ENCODE measurements around the gene NUMBL. TPM values are rescaled to one million over a fixed set of nuclear protein-coding genes. Genes with fewer than 3 reads are reported as not detected.

The NUMBL gene
- total and polyA plus RNA-seq, 4 donors, result 13.2 to 41.2 (median 17.1) TPM

DNA sequence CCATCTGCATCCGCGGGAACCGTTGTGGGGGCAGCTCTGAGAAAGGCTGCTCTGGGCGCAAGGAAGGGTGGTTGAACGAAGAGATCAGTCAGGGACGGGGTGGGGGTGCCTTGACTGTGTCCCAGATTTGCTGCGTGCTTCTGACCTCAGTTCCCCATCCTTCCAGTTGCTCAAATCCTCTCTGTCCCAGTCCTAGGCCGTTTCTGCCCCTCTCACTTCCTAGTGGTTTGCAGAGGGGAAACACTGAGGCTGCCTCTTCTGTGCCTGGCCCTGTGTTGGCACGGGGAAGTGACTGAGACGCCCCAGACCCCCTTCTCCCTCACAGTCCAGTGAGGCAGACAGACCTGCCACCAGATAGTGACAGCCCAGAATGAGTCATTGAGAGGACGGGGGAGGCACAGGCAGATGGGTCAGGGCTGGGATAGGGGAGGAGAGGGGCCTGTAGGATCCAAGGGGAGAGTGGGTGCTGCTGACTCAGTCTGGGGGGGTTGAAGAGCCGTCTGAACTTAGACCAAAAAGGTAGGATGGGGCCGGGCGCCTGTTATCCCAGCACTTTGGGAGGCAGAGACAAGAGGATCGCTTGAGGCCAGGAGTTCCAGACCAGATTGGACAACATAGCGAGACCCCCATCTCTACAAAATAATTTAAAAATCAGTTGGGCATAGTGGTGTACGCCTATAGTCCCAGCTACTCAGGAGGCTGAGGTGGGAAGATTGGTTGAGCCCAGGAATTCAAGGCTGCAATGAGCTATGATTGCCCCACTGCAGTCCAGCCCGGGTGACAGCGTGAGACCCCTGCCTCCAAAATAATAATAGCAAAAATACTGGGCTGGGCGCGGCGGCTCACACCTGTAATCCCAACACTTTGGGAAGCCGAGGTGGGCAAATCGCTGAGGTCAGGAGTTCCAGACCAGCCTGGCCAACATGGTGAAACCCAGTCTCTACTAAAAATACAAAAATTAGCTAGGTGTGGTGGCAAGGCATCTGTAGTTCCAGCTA is 26.5 kb downstream of the NUMBL start:
- DNase-seq (no peak), ATAC-seq (ENCODE audit: insufficient read depth, low FRiP score) (no peak)
- 52 to 53% methylated on average over 23 to 24 of the region's 24 CpGs for WGBS, 2 donors
- TF ChIP-seq, protein P1, sequence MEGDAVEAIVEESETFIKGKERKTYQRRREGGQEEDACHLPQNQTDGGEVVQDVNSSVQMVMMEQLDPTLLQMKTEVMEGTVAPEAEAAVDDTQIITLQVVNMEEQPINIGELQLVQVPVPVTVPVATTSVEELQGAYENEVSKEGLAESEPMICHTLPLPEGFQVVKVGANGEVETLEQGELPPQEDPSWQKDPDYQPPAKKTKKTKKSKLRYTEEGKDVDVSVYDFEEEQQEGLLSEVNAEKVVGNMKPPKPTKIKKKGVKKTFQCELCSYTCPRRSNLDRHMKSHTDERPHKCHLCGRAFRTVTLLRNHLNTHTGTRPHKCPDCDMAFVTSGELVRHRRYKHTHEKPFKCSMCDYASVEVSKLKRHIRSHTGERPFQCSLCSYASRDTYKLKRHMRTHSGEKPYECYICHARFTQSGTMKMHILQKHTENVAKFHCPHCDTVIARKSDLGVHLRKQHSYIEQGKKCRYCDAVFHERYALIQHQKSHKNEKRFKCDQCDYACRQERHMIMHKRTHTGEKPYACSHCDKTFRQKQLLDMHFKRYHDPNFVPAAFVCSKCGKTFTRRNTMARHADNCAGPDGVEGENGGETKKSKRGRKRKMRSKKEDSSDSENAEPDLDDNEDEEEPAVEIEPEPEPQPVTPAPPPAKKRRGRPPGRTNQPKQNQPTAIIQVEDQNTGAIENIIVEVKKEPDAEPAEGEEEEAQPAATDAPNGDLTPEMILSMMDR (IDR thresholded peaks at IDR 0.05; ENCODE audit: control extremely low read depth, extremely low read depth), result no peak
- H3K4me3 ChIP-seq, result no peak overlapping the region
- no peaks in the 10 kb centered on the region for H3K9me3 ChIP-seq (ENCODE audit: control insufficient read depth in 4 of 4, insufficient read depth in 3 of 4, low read length in 3 of 4)
- peak overlapping the region in 1 of 2 donors; percentile 26 for H3K9ac ChIP-seq (ENCODE audit: insufficient read depth in 1 of 2, low read length in 2 of 2)
- peaks cover 3 to 15% (median 10%) of the 10 kb centered on the region in 4 donors for H3K36me3 ChIP-seq (ENCODE audit: control insufficient read depth in 4 of 4, insufficient read depth in 4 of 4, low read length in 4 of 4)
- H3K4me1 ChIP-seq (ENCODE audit: control insufficient read depth in 5 of 5, insufficient read depth in 5 of 5, low read length in 5 of 5), result peaks cover 0 to 7% (median 2%) of the 10 kb centered on the region in 5 donors
- H3K27me3 ChIP-seq (ENCODE audit: control insufficient read depth in 3 of 3, insufficient read depth in 3 of 3, low read length in 2 of 3), result no peaks in the 10 kb centered on the region
- peak overlapping the region; percentile 63 to 93 for H3K27ac ChIP-seq (ENCODE audit: low read depth in 1 of 2, low read length in 1 of 2)

GRCh38 chr19:40662925-40663694 is 27.3 kb downstream of the NUMBL start:
- H3K9me3 ChIP-seq (ENCODE audit: control insufficient read depth in 4 of 4, insufficient read depth in 3 of 4, low read length in 3 of 4), result no peaks in the 10 kb centered on the region
- H3K27me3 ChIP-seq (ENCODE audit: control insufficient read depth in 3 of 3, insufficient read depth in 3 of 3, low read length in 2 of 3), result no peaks in the 10 kb centered on the region
- DNase-seq, result peak; percentile 92 to 94 (median 93)
- peak overlapping the region; percentile 90 to 93 for H3K27ac ChIP-seq (ENCODE audit: low read depth in 1 of 2, low read length in 1 of 2)
- peaks cover 0 to 14% (median 2%) of the 10 kb centered on the region in 4 donors for H3K36me3 ChIP-seq (ENCODE audit: control insufficient read depth in 4 of 4, insufficient read depth in 4 of 4, low read length in 4 of 4)
- peak overlapping the region; percentile 70 for H3K4me3 ChIP-seq
- WGBS, 2 donors, result 0% methylated on average over 57 to 60 of the region's 60 CpGs
- H3K4me1 ChIP-seq (ENCODE audit: control insufficient read depth in 5 of 5, insufficient read depth in 5 of 5, low read length in 5 of 5), result peaks cover 0 to 7% (median 2%) of the 10 kb centered on the region in 5 donors
- H3K9ac ChIP-seq (ENCODE audit: insufficient read depth in 1 of 2, low read length in 2 of 2), result peak overlapping the region in 1 of 2 donors; percentile 26
- TF ChIP-seq, protein P1 (IDR thresholded peaks at IDR 0.05; ENCODE audit: control extremely low read depth, extremely low read depth), result peak; percentile 98
- ATAC-seq (ENCODE audit: insufficient read depth, low FRiP score), result peak; percentile 81

GRCh38 chr19:40661616-40662015 is 28.8 kb downstream of the NUMBL start:
- Histone ChIP-seq H3K36me3 (ENCODE audit: control insufficient read depth in 4 of 4, insufficient read depth in 4 of 4, low read length in 4 of 4) (no peaks in the 10 kb centered on the region), H3K9me3 (ENCODE audit: control insufficient read depth in 4 of 4, insufficient read depth in 3 of 4, low read length in 3 of 4) (no peaks in the 10 kb centered on the region), H3K4me3 (no peak overlapping the region), H3K9ac (ENCODE audit: insufficient read depth in 1 of 2, low read length in 2 of 2) (no peak overlapping the region), H3K27ac (ENCODE audit: low read depth in 1 of 2, low read length in 1 of 2) (no peak overlapping the region), H3K4me1 (ENCODE audit: control insufficient read depth in 5 of 5, insufficient read depth in 5 of 5, low read length in 5 of 5) (peaks cover 0 to 7% (median 2%) of the 10 kb centered on the region in 5 donors), H3K27me3 (ENCODE audit: control insufficient read depth in 3 of 3, insufficient read depth in 3 of 3, low read length in 2 of 3) (no peaks in the 10 kb centered on the region)
- TF ChIP-seq, protein P1 (IDR thresholded peaks at IDR 0.05; ENCODE audit: control extremely low read depth, extremely low read depth), result no peak
- 88 to 98% methylated on average over 1 of the region's 1 CpG for WGBS, 2 donors
- no peak for ATAC-seq (ENCODE audit: insufficient read depth, low FRiP score)
- DNase-seq, result no peak
